Stimulated activated CD8-positive, alpha-beta memory T cell treated with anti-CD3 and anti-CD28 coated beads, Interleukin-7, amount 100 ng/mL, for 24 hours (primary cell): ENCODE data around the gene SUMO1.

Experiments
- DNase-seq: peaks from one replicate; pipeline ENCODE4 v3.0.0-alpha.2; 2020; ENCODE audit warnings: low read depth

SUMO1 gene

DNA sequence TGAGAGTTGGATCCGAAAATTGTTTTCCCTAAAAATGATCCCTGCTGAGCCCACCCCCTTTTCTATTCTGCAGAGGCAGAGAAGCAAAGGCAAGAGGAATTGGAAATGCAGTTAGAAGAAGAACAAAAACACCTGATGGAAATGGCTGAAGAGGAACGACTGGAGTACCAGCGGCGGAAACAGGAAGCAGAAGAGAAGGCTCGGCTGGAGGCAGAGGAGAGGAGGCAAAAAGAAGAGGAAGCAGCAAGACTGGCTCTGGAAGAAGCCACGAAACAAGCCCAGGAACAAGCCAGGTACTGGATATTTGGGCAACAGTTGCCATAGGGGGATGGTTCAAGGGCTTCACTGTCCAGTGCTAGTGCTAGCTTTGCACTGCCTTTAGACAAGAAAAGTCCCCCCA lies 41.7 kb downstream of the SUMO1 start:
- no peak for DNase-seq

DNA sequence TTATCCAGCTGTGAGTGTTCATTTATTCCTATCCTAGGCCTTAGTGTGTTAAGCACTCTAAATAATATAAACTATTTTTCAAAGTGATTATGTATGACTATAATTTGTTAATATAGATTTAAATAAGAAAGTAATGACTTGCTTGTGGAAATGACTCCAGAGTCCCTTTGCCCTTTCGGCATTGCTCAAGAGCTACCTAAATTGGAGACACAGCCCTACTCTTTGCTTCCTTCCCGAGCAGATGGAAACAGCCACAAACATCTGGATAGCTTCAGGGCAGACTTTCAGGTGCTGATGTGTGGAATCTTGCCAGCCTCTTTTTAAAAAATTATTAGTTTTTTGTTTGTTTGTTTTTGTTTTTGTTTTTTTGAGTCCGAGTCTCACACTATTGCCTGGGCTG lies 44.0 kb downstream of the SUMO1 start:
- no peak for DNase-seq

DNA sequence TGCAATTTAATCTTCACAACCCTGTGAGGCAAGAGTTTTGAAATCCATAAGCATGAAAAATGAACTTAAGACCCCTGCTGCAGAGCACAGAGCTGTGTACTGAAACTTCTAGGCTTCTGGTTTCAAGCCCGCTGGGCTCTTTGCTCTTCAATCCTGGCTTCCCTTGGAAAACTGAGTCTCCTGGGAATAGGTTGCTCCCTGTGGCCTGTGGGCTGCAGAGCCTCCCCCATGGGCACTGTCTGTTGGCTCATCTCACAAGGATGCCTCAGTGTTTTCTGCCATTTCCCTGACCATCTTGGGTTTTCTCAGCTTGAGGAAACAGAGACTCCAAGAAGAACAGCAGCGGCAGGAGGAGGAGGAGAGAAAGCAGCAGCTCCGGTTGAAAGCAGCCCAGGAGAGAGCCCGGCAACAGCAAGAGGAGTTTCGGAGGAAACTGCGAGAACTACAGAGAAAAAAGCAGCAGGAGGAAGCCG lies 44.5 kb downstream of the SUMO1 start:
- DNase-seq, result no peak

DNA sequence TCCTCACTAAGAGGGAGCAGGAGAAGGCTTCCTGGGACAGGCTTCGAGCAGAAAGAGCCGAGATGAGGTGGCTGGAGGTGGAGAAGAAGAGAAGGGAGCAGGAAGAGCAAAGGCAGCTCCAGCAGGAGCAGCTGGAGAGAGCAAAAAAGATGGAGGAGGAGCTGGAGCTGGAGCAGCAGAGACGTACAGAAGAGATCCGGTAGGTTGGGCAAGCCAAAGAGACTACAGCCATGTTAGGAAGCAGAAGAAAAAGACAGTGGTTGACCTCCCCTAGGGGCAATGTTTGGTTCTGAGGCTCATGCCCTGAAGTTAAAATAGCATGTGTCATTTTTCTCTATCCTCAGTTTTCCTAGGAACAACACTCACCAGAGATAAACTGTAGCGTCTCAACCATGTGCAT lies 45.1 kb downstream of the SUMO1 start:
- no peak for DNase-seq

DNA sequence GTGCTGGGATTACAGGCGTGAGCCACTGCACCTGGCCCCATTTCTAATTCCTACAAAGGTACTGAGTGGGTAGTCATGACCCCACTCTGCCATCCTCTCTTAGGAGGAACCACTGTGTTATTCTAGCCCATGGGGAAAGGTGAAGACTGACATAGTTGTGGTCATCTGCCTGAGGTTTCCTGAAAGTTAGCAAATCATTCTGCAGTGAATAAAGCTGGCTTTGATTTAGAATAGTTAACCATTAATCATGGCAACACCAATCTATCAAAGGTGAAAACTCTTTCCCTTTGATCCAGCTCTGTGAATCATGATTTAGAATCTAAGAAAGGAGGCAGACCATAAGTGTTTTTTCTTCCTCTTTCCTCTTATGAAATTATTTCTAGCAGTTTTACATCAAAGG lies 50.8 kb downstream of the SUMO1 start:
- DNase-seq, result no peak

DNA sequence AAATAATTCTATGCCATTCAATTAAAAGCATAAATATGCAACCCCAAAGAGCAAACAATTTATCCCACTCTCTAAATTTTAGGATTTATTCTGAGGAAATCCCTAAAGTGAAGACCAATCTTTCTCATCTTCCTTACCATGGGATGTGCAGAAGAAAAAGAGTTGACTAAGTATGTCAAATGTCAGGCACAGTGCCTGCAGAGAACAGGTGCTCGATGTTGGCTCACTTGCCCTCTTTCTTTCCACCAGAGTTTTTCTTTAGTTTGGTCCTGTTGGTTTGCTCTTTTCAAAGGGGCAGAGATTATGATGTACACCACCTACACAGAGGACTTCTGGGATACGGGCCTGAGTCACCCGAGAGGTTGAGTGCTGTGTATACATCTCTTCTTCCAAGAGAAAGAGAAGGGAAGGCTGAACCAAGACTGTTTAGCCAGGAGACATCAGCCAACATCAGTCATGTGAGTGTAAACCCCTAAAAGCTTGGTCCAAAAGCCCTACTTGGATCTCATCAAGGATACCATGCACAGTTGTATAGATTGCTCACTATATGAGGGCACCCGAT lies 51.7 kb downstream of the SUMO1 start:
- no peak for DNase-seq

DNA sequence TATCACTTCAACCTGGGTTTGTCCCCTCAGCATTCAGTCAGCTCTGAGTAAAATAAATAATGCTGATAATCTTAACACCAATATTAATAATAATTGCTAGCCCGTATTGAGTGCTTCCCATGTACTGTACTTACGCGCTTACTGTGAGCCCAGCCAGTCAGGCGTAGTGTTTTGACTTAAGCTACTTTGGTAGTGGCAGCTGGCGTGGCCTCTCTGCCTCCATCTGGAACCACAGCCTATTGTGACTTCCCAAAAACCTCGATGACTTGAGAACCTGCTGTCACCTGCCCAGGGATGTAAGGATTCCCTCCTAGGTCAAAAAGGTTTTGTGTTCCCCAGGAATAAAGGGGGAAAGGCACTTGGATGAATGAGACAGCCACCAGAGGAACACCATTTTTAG lies 53.2 kb downstream of the SUMO1 start:
- DNase-seq, result no peak

DNA sequence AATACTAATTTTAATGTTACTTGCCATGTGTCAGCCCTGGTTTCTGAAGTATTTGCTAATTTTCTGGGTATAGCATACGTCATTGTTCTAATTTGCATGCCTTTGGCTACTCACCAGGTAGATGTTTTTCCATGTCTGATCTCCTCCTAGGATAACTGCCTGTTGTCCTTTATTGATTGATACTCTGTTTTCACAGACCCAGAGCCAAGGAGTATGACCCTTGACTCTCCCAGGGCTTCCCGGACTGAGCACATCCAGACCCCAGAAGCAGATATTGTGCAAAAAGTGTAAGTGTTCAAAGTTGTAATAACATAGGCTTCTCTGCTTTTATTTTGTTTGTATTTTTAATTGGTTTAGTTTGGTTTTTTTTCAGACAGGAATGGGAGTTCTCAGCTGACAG lies 53.8 kb downstream of the SUMO1 start:
- no peak for DNase-seq

DNA sequence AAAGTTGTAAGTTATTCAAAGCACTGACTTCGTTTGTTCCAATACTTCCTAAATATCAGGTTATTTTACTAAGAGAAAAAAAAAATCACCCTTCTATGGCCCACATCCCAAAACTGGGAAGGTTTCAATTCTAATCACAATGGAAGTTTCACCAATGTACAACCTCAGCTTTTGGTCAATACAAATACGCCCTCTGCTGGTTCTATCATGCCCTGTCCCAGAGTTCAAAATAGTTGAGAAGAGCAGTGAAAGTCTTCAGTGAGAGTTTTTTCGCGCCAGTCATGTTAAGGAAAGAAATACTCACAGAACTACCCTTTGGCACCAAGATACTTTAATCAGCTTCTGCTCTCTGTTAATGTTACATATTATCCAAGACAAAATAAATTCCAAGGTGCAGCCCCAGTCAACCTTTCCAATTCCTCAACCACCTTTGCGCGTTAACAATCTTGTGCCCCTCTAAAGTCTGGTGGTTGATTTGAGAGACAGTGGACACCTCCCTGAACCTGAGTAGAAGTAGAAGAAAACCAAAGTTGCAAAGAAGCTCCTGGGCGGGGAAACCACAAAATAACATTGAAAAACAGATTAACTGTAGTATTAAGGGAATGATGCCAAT lies 59.9 kb downstream of the SUMO1 start:
- peak; percentile 15 for DNase-seq

DNA sequence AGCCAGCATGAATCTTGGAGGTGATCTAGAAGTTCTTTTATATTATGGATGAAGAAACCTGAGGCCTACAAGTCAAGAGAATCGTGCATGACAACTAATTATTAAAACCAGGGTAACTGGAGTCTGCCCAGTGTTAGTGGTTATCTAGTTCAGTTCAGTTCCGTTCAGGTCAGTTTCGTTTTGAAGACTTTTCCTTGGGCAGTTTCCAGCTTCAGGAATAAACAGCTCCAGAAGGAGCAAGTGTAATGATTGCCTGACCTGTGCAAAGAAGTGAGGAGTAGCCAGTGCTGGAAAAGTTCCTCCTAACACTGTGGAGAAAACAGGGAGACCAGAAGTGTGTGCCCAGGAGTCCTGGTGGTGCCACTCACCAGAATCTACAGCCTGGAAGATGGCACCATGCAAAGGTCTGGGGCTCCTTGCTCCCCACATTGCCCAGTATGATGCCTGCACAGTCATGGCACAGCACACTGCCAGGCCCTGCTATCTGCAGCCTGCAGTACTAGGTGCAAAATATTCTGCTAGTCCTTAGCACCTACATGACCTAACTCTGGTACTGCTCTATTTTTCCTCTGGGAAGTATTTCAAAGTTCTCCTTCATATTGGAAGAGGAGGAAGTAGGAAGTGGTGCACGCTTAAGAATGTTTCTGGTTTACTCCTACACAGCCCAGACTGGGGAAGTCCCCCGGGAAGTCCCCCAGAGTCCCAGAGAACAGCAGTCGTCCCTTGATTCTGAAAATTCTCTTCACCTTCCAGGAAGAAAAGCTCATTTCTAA lies 65.8 kb downstream of the SUMO1 start:
- peak; percentile 14 for DNase-seq

DNA sequence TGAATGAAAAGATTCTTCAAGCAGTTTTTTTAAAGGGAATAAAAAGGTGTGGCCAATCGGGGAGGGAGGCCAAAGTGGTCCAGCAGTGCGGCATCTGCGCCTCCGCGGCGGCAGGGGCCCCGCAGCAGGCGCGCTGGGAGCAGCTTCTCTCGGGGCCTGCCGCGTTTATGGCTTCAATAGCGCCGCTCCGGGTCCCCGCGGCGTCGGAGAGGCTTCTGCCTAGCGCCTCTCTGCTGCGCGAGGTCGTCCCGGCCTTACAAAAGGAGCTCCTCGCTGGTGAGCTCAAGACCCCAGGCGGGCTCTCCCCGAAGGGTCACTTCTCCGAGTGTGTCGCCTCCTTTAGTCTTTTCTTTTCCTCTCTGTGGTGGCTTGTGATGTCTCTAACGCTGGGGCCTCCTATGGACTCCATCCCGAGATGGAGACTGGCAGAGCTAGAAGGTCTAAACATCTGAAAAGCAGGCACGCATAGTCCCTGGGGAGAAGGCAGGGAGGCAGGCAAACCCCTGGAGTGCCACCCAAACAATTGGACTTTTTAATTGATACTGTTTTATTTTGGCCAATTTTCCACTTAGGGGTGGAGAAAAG lies 67.1 kb downstream of the SUMO1 start:
- no peak for DNase-seq

DNA sequence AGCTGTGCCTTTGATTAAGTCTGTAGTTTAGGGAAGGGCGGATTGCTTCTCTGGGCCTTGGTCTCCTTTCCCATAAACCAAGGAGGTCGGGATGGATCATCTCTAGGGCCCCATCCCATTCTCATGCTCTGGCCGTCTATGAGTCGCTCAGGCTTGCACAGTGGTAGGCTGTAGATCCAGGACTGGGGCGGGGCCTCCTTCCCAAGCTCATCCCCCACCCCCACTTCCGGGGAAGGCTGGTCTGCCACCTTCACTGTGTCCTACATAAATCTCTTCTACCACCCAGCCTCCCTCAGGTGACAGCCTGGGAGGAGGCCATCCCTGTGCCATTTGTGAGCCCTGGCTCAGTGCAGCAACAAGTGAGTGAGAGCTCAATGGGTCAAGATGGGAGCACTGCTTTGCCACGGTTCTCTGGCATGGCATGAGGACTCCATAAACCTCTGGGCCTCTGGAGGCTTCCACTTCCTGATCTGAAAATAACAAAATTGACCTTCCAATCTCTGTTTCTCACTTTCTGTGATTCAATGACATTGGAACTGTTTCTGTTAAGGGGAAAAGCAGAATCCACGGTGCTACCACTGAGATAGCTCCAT lies 68.5 kb downstream of the SUMO1 start:
- no peak for DNase-seq

DNA sequence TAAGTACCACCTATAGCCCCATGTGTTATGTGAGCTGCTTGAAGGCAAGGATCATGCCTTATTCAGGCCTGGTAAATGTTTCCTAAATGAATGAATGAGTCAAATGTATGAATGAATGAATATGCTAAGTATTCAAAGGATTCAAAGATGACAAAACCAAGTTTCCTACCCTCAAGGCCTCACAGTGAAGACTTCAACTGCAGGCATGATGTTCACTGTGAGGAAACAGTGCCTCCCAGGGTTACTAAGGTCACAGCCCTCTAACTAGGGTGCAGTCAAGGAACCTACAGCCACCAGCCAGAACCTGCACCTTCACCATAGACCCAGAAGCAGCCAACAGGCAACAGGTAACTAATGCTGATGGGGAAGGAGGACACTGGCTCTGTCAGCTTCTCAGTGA lies 69.3 kb downstream of the SUMO1 start:
- no peak for DNase-seq

DNA sequence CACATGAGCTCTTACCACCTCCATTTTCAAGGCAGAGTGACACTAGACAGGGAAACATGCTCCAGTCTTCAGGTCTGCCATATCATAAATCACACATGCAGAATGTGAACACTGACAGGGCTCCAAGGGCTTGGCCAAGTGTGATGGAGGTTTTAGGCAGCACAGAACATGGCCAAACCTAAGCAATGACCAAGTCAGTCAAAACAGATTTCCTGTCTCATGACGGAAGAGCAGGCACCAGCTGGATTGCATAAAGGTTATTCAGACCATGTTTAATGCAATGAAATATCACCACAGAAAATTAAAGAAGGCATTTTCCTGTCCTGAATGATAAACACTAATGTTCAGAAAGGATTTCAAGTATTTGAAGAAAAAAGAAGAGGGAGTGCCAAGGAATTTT lies 72.5 kb downstream of the SUMO1 start:
- no peak for DNase-seq

DNA sequence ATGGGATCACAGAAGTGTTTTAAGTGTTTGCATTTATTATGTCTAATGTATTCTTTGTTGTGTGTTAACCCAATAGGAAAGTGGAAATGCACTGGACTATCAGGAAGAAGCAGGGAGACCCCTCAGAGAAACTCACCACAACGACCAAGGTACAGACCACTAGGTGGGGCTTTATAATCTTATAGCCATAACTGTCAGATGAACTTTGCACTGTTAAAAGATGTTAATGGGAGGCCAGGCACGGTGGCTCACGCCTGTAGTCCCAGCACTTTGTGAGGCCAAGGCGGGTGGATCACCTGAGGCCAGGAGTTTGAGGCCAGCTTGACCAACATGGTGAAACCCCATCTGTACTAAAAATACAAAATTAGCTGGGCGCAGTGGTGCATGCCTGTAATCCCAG lies 73.2 kb downstream of the SUMO1 start:
- DNase-seq, result no peak

DNA sequence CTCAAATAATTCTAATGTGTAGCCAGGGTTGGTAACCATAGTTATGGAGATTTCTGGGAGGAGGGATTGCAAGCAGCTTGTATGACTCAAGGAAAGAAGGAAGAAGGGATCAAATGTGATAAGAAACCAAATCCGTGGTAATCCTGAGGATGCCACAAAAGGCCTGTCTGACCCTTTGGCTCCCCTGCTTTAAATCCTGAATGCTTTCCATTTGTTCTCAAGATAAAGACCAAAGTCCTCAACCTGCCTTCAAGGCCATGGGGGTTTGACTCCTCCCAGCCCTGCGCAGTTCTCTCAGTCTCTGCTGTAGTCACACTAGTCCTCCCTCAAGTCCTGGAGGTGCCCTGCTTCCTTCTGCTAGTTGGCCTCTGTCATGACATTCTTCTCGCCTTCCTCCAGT lies 74.0 kb downstream of the SUMO1 start:
- DNase-seq, result no peak

DNA sequence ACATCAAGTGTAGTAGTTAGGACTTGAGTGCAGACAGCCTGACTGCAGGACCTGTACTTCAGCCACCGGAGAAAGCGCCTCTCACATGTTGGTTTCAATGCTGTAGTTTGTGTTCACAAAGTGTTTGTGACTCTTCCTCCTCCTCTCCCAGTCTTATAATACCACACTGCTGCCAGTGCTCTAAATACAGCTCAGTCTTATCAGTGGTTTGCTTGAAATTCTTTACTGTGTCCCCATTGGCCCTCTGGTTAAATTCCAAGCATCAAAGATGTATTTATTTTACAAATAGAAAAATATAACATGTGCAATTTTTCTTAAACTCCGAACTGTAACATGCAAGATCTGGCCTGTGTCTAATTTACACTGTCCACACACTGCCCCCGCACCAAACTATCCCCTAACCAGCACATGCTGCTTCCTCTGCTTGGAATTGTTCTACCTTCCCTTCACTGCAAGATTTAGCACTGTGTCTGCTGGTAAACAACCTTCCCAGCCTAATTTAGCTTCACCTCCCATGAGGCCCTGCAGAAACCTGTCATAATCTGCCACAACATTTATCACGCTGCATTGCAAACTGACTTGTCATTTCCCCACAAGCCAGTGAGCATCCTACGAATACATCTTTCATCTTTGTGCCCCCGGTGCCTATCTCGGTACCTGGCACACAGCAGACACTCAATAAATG lies 77.1 kb downstream of the SUMO1 start:
- no peak for DNase-seq

DNA sequence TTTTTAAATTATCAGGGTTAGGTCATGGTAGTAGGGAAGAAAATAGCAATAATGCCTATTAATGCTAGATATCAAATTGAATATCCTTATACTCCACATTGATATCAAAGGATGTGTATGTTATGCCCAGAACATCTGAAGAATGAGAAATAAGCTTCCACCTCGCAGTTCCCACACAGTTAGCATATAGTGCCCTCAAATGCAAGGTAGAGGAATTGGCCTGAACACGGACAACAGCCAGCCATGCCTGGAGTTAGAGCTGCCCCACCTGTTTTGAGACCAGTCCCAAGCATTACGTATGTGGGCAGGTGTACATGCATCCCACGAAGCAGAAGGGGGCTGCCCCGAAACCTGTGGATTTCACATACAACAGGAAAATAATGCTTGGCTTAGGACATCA lies 79.6 kb downstream of the SUMO1 start:
- DNase-seq, result no peak

DNA sequence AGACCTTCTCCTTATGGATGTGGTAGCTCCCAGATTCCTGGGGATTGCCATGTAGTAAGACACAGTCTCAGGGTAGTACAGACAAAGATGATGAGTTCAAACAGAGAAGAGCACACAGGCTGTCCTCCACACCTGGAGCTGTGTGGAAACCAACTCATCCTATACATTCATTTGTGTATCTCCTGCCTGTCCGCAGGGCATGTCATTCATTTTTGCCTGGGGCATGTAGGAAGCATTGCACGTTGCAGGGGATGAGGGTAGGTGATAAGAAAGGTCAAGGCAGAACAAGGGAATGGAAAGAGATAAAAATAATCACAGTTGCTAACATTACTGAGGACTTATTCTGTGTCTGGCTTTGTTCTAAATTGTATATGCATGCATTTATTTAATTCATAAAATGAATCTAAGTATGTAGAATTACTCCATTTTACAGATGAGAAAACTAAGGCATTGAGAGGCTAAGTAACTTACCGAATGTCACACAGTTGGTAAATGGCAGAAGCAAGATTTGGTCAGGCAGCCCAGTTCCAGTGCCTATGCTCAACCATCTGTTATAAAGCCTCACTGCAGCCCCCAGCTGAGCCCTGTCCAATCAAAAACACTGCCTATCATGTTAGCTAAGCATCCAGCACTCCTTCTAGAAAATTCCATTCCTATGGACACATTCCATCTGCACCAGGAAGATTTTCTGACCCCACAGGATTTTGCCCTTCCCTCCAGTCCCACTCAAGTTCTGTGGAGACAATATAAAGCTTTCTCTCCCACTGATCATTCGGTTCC lies 81.0 kb downstream of the SUMO1 start:
- DNase-seq, result no peak
